ENCODE results near the gene KLF1. TPM values are rescaled to one million over a fixed set of nuclear protein-coding genes. Genes with fewer than 3 reads are reported as not detected.

Gene KLF1
- total and polyA plus RNA-seq, 2 of the 8 experiments (the other 6 are each of a cell fraction or from before 2014, with no cell fraction given) = 0.84 to 0.91 TPM

- H2BK12ac ChIP-seq (ENCODE audit: low read depth, low read length) = peak overlapping the region; percentile 75; the same call in 1 of the 2 replicates
- WGBS, 2 experiments (ENCODE audit: extremely low coverage in 1 of 2, insufficient coverage in 1 of 2, insufficient read length in 1 of 2, insufficient replicate concordance in 2 of 2, low coverage in 1 of 2, low lambda C conversion rate in 2 of 2, missing lambda C conversion rate in 1 of 2) = 78% methylated on average over 4 of the region's 4 CpGs; no CpG with 5 or more reads in 1 of the 2 experiments
- TF ChIP-seq USF2 (IDR thresholded peaks at IDR 0.05; ENCODE audit: low read length) (no peak), KDM1A (IDR thresholded peaks at IDR 0.05; ENCODE audit: borderline replicate concordance, low read length) (0 out of 2 replicates have a peak, but pooled peaks have one; percentile 25)
Measured at GRCh38 chr19:12837225-12837624, 49.8 kb downstream of the KLF1 start.

More at GRCh38 chr19:12837225-12837624, 49.8 kb downstream of the KLF1 start:
- DNase-seq (ENCODE audit: low read depth in 1 of 2, low spot score in 2 of 2) (no peak), FAIRE-seq (no peak)
- Histone ChIP-seq H3K36me3 (ENCODE audit: control insufficient read depth in 2 of 4, insufficient read depth in 4 of 4, low read length in 3 of 4) (no peaks in the 10 kb centered on the region), H2AK5ac (ENCODE audit: low read depth, low read length) (no peak overlapping the region), H4K20me1 (replicated peaks in 1 of 2; ENCODE audit: control insufficient read depth in 1 of 2, insufficient read depth in 2 of 2, low read length in 2 of 2) (peaks cover 4 to 20% of the 10 kb centered on the region in 2 experiments), H3K14ac (ENCODE audit: insufficient read length) (no peak overlapping the region), H2BK5ac (ENCODE audit: low read depth, low read length) (no peak overlapping the region), H3K79me1 (ENCODE audit: low read depth, low read length) (peaks cover 6% of the 10 kb centered on the region), H4K5ac (ENCODE audit: insufficient read length, low read depth, low read length) (no peak overlapping the region), H3K4me3 (ENCODE audit: extremely low read depth in 1 of 4, insufficient read depth in 2 of 4, low read depth in 3 of 4, low read length in 4 of 4) (no peak overlapping the region), H3K23me2 (ENCODE audit: low read depth, low read length) (peaks cover 22% of the 10 kb centered on the region), H3K79me2 (ENCODE audit: control insufficient read depth in 1 of 2, insufficient read depth in 2 of 2, low read length in 2 of 2) (peaks cover 0 to 4% of the 10 kb centered on the region in 2 experiments; a peak in 2 of 4 replicates), H3K4ac (replicated peaks; ENCODE audit: insufficient read length, low read depth, low read length) (no peak overlapping the region), H3K4me1 (replicated peaks in 1 of 4; ENCODE audit: control insufficient read depth in 3 of 4, insufficient read depth in 4 of 4, low read length in 3 of 4) (peaks cover 8 to 49% (median 21%) of the 10 kb centered on the region in 4 experiments), H2BK15ac (ENCODE audit: low read length) (no peak overlapping the region), H3K4me2 (ENCODE audit: insufficient read depth in 1 of 2, low read depth in 2 of 2, low read length in 2 of 2) (no peak overlapping the region; a peak in 1 of 4 replicates), H3K27me3 (replicated peaks in 1 of 4; ENCODE audit: control insufficient read depth in 3 of 4, extremely low read depth in 1 of 4, insufficient read depth in 3 of 4, low read length in 3 of 4) (peaks cover 0 to 13% (median 9%) of the 10 kb centered on the region in 4 experiments; a peak in 5 of 7 replicates), H3K23ac (ENCODE audit: insufficient read length) (no peak overlapping the region), H2BK20ac (ENCODE audit: low read length) (no peak overlapping the region), H3K18ac (ENCODE audit: extremely low read depth, low read length) (no peak overlapping the region), H3K56ac (replicated peaks; ENCODE audit: insufficient read length, low read depth, low read length) (no peak overlapping the region), H4K91ac (replicated peaks; ENCODE audit: insufficient read length, low read length) (no peak overlapping the region), H2BK120ac (replicated peaks; ENCODE audit: low read depth, low read length) (no peak overlapping the region), H3K9me3 (ENCODE audit: insufficient read depth in 2 of 2, low read depth in 1 of 2, low read length in 1 of 2) (no peaks in the 10 kb centered on the region), H4K8ac (ENCODE audit: extremely low read depth, insufficient read depth, low read length) (no peak overlapping the region), H3K9ac (replicated peaks in 1 of 4; ENCODE audit: extremely low read depth in 1 of 4, low read depth in 3 of 4, low read length in 3 of 4) (no peak overlapping the region), H2AFZ (ENCODE audit: low read length) (no peak overlapping the region), H3K27ac (ENCODE audit: low read depth, low read length) (no peak overlapping the region)
- ChIA-PET CTCF (ENCODE audit: partially characterized antibody) (interaction anchor here (0.6 to 1.5 kb wide), 10 partner anchors 7 to 76 kb away, joined by 3 to 18 read pairs (median 3); partner anchors contain the start of gene KLF1), POLR2A (ENCODE audit: partially characterized antibody) (interaction anchor here (0.7 to 1.4 kb wide), 6 partner anchors 11 to 100 kb away, joined by 3 to 5 read pairs (median 4); partner anchors contain the start of gene THSD8)

All from H1 (cell line).